Ishikawa (cell line): Measurements from ENCODE around the gene SIGLEC1.

Source experiments
- CEBPB ChIP-seq: IDR thresholded peaks from 2 replicates; pipeline ENCODE4 v1.6.1; 2012
- CREB1 ChIP-seq: IDR thresholded peaks from 2 replicates; pipeline ENCODE4 v1.6.1; 2012; ENCODE audit warnings: low read depth
- EGR1 ChIP-seq: IDR thresholded peaks from 2 replicates; pipeline ENCODE4 v1.6.1; 2012
- EP300 ChIP-seq: IDR thresholded peaks from 2 replicates; pipeline ENCODE4 v1.6.1; 2012; ENCODE audit warnings: borderline replicate concordance
- FOXM1 ChIP-seq: IDR thresholded peaks from 2 replicates; pipeline ENCODE4 v1.6.1; 2012; ENCODE audit warnings: low read depth, borderline replicate concordance
- NFIC ChIP-seq: IDR thresholded peaks from 2 replicates; pipeline ENCODE4 v1.6.1; 2012
- RAD21 ChIP-seq: IDR thresholded peaks from 2 replicates; pipeline ENCODE4 v1.6.1; 2012; ENCODE audit warnings: low read depth
- REST ChIP-seq: IDR thresholded peaks from 2 replicates; pipeline ENCODE4 v1.6.1; 2012; ENCODE audit warnings: low read depth, mild to moderate bottlenecking
- TAF1 ChIP-seq: IDR thresholded peaks from 2 replicates; pipeline ENCODE4 v1.6.1; 2012; ENCODE audit warnings: low read depth, mild to moderate bottlenecking
- TCF12 ChIP-seq: IDR thresholded peaks from 2 replicates; pipeline ENCODE4 v1.6.1; 2012; ENCODE audit warnings: low read depth
- TEAD4 ChIP-seq: IDR thresholded peaks from 2 replicates; pipeline ENCODE4 v1.6.1; 2012
- USF1 ChIP-seq: IDR thresholded peaks from 2 replicates; pipeline ENCODE4 v1.6.1; 2012
- YY1 ChIP-seq: IDR thresholded peaks from 2 replicates; pipeline ENCODE4 v1.6.1; 2012; ENCODE audit warnings: low read depth
- ZBTB7A ChIP-seq: IDR thresholded peaks from 2 replicates; pipeline ENCODE4 v1.6.1; 2012; ENCODE audit warnings: low read depth
- TF ChIP-seq, protein P1 (sequence below): IDR thresholded peaks from 2 replicates; pipeline ENCODE4 v1.6.1; 2012

Gene SIGLEC1

GRCh38 chr20:3738111-3739053 lies 26.0 kb upstream of the SIGLEC1 start:
- TF ChIP-seq YY1 (no peak), TAF1 (no peak), EP300 (no peak), ZBTB7A (no peak), FOXM1 (no peak), TEAD4 (no peak), REST (no peak), CEBPB (no peak), RAD21 (no peak), TCF12 (no peak), NFIC (no peak), EGR1 (no peak), CREB1 (no peak), USF1 (no peak)

GRCh38 chr20:3735768-3736167 lies 23.4 kb upstream of the SIGLEC1 start:
- no peak for TF ChIP-seq EP300
- TF ChIP-seq, protein P1, sequence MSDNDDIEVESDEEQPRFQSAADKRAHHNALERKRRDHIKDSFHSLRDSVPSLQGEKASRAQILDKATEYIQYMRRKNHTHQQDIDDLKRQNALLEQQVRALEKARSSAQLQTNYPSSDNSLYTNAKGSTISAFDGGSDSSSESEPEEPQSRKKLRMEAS: no peak
- no peak for TF ChIP-seq CREB1
- no peak for TF ChIP-seq TCF12
- no peak for TF ChIP-seq CEBPB
- TF ChIP-seq REST: no peak
- no peak for TF ChIP-seq TEAD4
- no peak for TF ChIP-seq TAF1
- TF ChIP-seq ZBTB7A: no peak
- no peak for TF ChIP-seq RAD21
- TF ChIP-seq FOXM1: no peak
- no peak for TF ChIP-seq USF1

GRCh38 chr20:3734111-3734843 lies 21.9 kb upstream of the SIGLEC1 start:
- TF ChIP-seq ZBTB7A: no peak
- TF ChIP-seq EGR1: no peak
- no peak for TF ChIP-seq CREB1
- TF ChIP-seq, protein P1: no peak
- TF ChIP-seq NFIC: no peak
- no peak for TF ChIP-seq FOXM1
- no peak for TF ChIP-seq YY1
- no peak for TF ChIP-seq REST
- no peak for TF ChIP-seq CEBPB
- no peak for TF ChIP-seq TCF12
- no peak for TF ChIP-seq TAF1
- no peak for TF ChIP-seq TEAD4
